Sigmoid colon (tissue), 4 donors: ENCODE results near the gene PITX1.

Source experiments
- CTCF ChIP-seq, 4 experiments: fragments of 450-650 bp in 3 of 4; fragments of 200-600 bp in 1 of 4; IDR thresholded peaks; one replicate each; pipeline ENCODE4 v1.5.1; 2016 to 2019; ENCODE audit warnings: antibody characterized with exemption in 4 of 4, mild to moderate bottlenecking in 3 of 4, moderate library complexity in 2 of 4
- POLR2A ChIP-seq, 2 donors: fragments of 450-650 bp; IDR thresholded peaks; one replicate each; pipeline ENCODE4 v1.6.1; 2016; ENCODE audit warnings: antibody characterized with exemption in 2 of 2, mild to moderate bottlenecking in 2 of 2, moderate library complexity in 2 of 2
- POLR2AphosphoS5 ChIP-seq, 4 donors: sonication (generic); formaldehyde crosslinking; IDR thresholded peaks; one replicate each; pipeline ENCODE4 v1.6.1; 2017; ENCODE audit warnings: antibody characterized with exemption in 4 of 4

- no peak for TF ChIP-seq POLR2A (IDR thresholded peaks at IDR 0.05)
- no peak for TF ChIP-seq CTCF (IDR thresholded peaks at IDR 0.05)
- TF ChIP-seq POLR2AphosphoS5 (IDR thresholded peaks at IDR 0.05): no peak
Observed at GRCh38 chr5:135053278-135053677, 19.2 kb upstream of the PITX1 start.
